H9 (cell line): Measurements from ENCODE around the gene PJA2. TPM values are rescaled to one million over a fixed set of nuclear protein-coding genes. Genes with fewer than 3 reads are reported as not detected.

ENCODE experiments used
- DNase-seq: peaks from one replicate; pipeline ENCODE4 v3.0.0-alpha.2; 2017
- H2AFZ ChIP-seq: one replicate; pipeline ENCODE4 v1.6.1; 2013; ENCODE audit warnings: mild to moderate bottlenecking, low read length, control low read depth, moderate library complexity
- H2AK5ac ChIP-seq: 2 replicates; pipeline ENCODE4 v1.6.1; 2013; ENCODE audit warnings: low read length, control low read depth, mixed read lengths; ENCODE audit not compliant: insufficient read length
- H2BK120ac ChIP-seq: one replicate; pipeline ENCODE4 v1.6.1; 2013; ENCODE audit warnings: low read depth, mild to moderate bottlenecking, low read length, control low read depth, inconsistent platforms; ENCODE audit not compliant: poor library complexity, severe bottlenecking
- H2BK12ac ChIP-seq: 2 replicates; pipeline ENCODE4 v1.6.1; 2013; ENCODE audit warnings: low read length, control low read depth, mixed read lengths, low read depth; ENCODE audit not compliant: insufficient read length
- H2BK15ac ChIP-seq: 2 replicates; pipeline ENCODE4 v1.6.1; 2013; ENCODE audit warnings: low read depth, low read length, control low read depth
- H2BK20ac ChIP-seq: one replicate; pipeline ENCODE4 v1.6.1; 2013; ENCODE audit warnings: low read depth, mild to moderate bottlenecking, low read length, control low read depth, inconsistent platforms; ENCODE audit not compliant: poor library complexity, severe bottlenecking
- H2BK5ac ChIP-seq: 2 replicates; pipeline ENCODE4 v1.6.1; 2013; ENCODE audit warnings: low read length, control low read depth, mixed read lengths; ENCODE audit not compliant: insufficient read length
- H3K14ac ChIP-seq: 2 replicates; pipeline ENCODE4 v1.6.1; 2013; ENCODE audit warnings: low read length, control low read depth; ENCODE audit not compliant: insufficient read depth
- H3K18ac ChIP-seq: 2 replicates; pipeline ENCODE4 v1.6.1; 2013; ENCODE audit warnings: low read depth, mild to moderate bottlenecking, mixed read lengths, low read length, control low read depth; ENCODE audit not compliant: insufficient read length
- H3K23ac ChIP-seq: 2 replicates; pipeline ENCODE4 v1.6.1; 2013; ENCODE audit warnings: low read length, control low read depth, mixed read lengths, low read depth; ENCODE audit not compliant: insufficient read length
- H3K23me2 ChIP-seq: 2 replicates; pipeline ENCODE4 v1.6.1; 2013; ENCODE audit warnings: low read depth, mild to moderate bottlenecking, mixed read lengths, low read length, control low read depth; ENCODE audit not compliant: insufficient read length, poor library complexity, severe bottlenecking
- H3K27ac ChIP-seq: 2 replicates; pipeline ENCODE4 v1.5.1; 2013; ENCODE audit warnings: low read length, control low read depth, mixed read lengths, low read depth; ENCODE audit not compliant: insufficient read length
- H3K27me3 ChIP-seq: 2 replicates; pipeline ENCODE4 v1.6.1; 2013; ENCODE audit warnings: low read length, control low read depth, inconsistent platforms; ENCODE audit not compliant: insufficient read depth
- H3K4ac ChIP-seq: 2 replicates; pipeline ENCODE4 v1.6.1; 2013; ENCODE audit warnings: low read depth, mild to moderate bottlenecking, control low read depth, inconsistent platforms, low read length, moderate library complexity
- H3K4me1 ChIP-seq: 2 replicates; pipeline ENCODE4 v1.6.1; 2013; ENCODE audit warnings: low read length, control low read depth, inconsistent platforms; ENCODE audit not compliant: insufficient read depth
- H3K4me2 ChIP-seq: 2 replicates; pipeline ENCODE4 v1.6.1; 2013; ENCODE audit warnings: low read length, control low read depth, mixed read lengths; ENCODE audit not compliant: insufficient read length, insufficient read depth
- H3K56ac ChIP-seq: 2 replicates; pipeline ENCODE4 v1.6.1; 2013; ENCODE audit warnings: low read depth, mild to moderate bottlenecking, mixed read lengths, low read length, control low read depth; ENCODE audit not compliant: insufficient read length
- H3K79me1 ChIP-seq: 2 replicates; pipeline ENCODE4 v1.6.1; 2013; ENCODE audit warnings: low read depth, mild to moderate bottlenecking, moderate library complexity, low read length, control low read depth, inconsistent platforms; ENCODE audit not compliant: insufficient read depth, poor library complexity, severe bottlenecking
- H3K79me2 ChIP-seq: 2 replicates; pipeline ENCODE4 v1.6.1; 2013; ENCODE audit warnings: low read length, control low read depth, inconsistent platforms; ENCODE audit not compliant: insufficient read depth
- H3K9ac ChIP-seq: 2 replicates; pipeline ENCODE4 v1.6.1; 2013; ENCODE audit warnings: low read length, control low read depth, mixed read lengths; ENCODE audit not compliant: insufficient read length; ENCODE audit errors: extremely low read depth
- H3K9me3 ChIP-seq: one replicate; pipeline ENCODE4 v1.6.1; 2013; ENCODE audit warnings: low read depth, low read length, inconsistent platforms; ENCODE audit not compliant: control insufficient read depth
- H3T11ph ChIP-seq: one replicate; pipeline ENCODE4 v1.6.1; 2013; ENCODE audit warnings: mild to moderate bottlenecking, low read length, control low read depth, inconsistent platforms
- H4K20me1 ChIP-seq: one replicate; pipeline ENCODE4 v1.6.1; 2013; ENCODE audit not compliant: control insufficient read depth, insufficient read length, insufficient read depth
- H4K5ac ChIP-seq: 2 replicates; pipeline ENCODE4 v1.6.1; 2013; ENCODE audit warnings: low read depth, mild to moderate bottlenecking, mixed read lengths, low read length, control low read depth; ENCODE audit not compliant: insufficient read length
- H4K8ac ChIP-seq: replicated peaks from 2 replicates; pipeline ENCODE4 v1.6.1; 2013; ENCODE audit warnings: low read length, control low read depth, mixed read lengths, low read depth; ENCODE audit not compliant: insufficient read length
- H4K91ac ChIP-seq: 2 replicates; pipeline ENCODE4 v1.6.1; 2013; ENCODE audit warnings: low read depth, mild to moderate bottlenecking, moderate library complexity, mixed read lengths, low read length, control low read depth; ENCODE audit not compliant: insufficient read length
- H3K27ac Mint-ChIP-seq, 3 experiments: 2 replicates in 2 of 3; 3 replicates in 1 of 3; pipeline ENCODE4 v1.8.0; 2020 to 2021; ENCODE audit warnings: mixed read lengths in 3 of 3, mild to moderate bottlenecking in 1 of 3, moderate library complexity in 1 of 3
- H3K27me3 Mint-ChIP-seq: 2 replicates; pipeline ENCODE4 v1.8.0; 2021; ENCODE audit warnings: low read depth, mild to moderate bottlenecking, moderate library complexity, mixed read lengths
- H3K36me3 Mint-ChIP-seq, 3 experiments: 2 replicates in 2 of 3; 3 replicates in 1 of 3; pipeline ENCODE4 v1.8.0; 2020 to 2021; ENCODE audit warnings: low read depth in 3 of 3, mixed read lengths in 3 of 3; ENCODE audit not compliant: insufficient read depth in 1 of 3
- H3K4me1 Mint-ChIP-seq, 2 experiments: 2 replicates each; pipeline ENCODE4 v1.8.0; 2020; ENCODE audit warnings: mixed read lengths in 2 of 2
- H3K4me3 Mint-ChIP-seq, 2 experiments: 2 replicates in 1 of 2; 3 replicates in 1 of 2; pipeline ENCODE4 v1.8.0; 2020 to 2021; ENCODE audit warnings: mild to moderate bottlenecking in 2 of 2, mixed read lengths in 2 of 2, moderate library complexity in 1 of 2
- H3K9me3 Mint-ChIP-seq, 2 experiments: 2 replicates in 1 of 2; 3 replicates in 1 of 2; pipeline ENCODE4 v1.8.0; 2020; ENCODE audit warnings: mild to moderate bottlenecking in 2 of 2, mixed read lengths in 2 of 2, moderate library complexity in 1 of 2
- WGBS: extraction: QIAGEN DNeasy Blood & Tissue Kit; methylation state at CpG from one replicate; pipeline ENCODE4 v1.1.7; 2013; ENCODE audit warnings: missing lambda C conversion rate, low lambda C conversion rate, mixed read lengths; ENCODE audit not compliant: insufficient read length; ENCODE audit errors: extremely low coverage; 5-methylcytosine and 5-hydroxymethylcytosine counted together
- total RNA-seq: library from RNA; stranded (reverse); gene quantifications from 2 replicates; pipeline ENCODE4 v1.2.1, GENCODE V29; 2021
- TF ChIP-seq, protein P1 (sequence below): fragments of 200-600 bp; sonication (generic); conservative IDR thresholded peaks from 3 replicates; pipeline ENCODE4 v1.8.0; 2021; ENCODE audit warnings: antibody characterized with exemption, mild to moderate bottlenecking

The PJA2 gene
- total RNA-seq, 1 experiment from 2014 or later, result 41.5 TPM

GRCh38 chr5:109307951-109308350 lies 101.8 kb downstream of the PJA2 start:
- no peak overlapping the region for H4K5ac ChIP-seq
- no peak overlapping the region for H2BK15ac ChIP-seq
- H3K14ac ChIP-seq, result no peak overlapping the region
- no peaks in the 10 kb centered on the region for H3K79me1 ChIP-seq
- Mint-ChIP-seq H3K27me3 (no peaks in the 10 kb centered on the region; the same call in 1 of the 2 replicates), H3K4me1 (peaks cover 7 to 13% of the 10 kb centered on the region in 2 experiments), H3K27ac (no peak overlapping the region), H3K9me3 (no peaks in the 10 kb centered on the region), H3K4me3 (no peak overlapping the region), H3K36me3 (no peaks in the 10 kb centered on the region)
- no peaks in the 10 kb centered on the region for H3K23me2 ChIP-seq
- no peak overlapping the region for H3K4me2 ChIP-seq
- H3K18ac ChIP-seq, result no peak overlapping the region
- H2BK120ac ChIP-seq, result no peak overlapping the region
- H2AFZ ChIP-seq, result no peak overlapping the region
- H4K8ac ChIP-seq, result no peak overlapping the region
- no peak overlapping the region for H3K9ac ChIP-seq
- H3T11ph ChIP-seq, result no peak overlapping the region
- TF ChIP-seq, protein P1, sequence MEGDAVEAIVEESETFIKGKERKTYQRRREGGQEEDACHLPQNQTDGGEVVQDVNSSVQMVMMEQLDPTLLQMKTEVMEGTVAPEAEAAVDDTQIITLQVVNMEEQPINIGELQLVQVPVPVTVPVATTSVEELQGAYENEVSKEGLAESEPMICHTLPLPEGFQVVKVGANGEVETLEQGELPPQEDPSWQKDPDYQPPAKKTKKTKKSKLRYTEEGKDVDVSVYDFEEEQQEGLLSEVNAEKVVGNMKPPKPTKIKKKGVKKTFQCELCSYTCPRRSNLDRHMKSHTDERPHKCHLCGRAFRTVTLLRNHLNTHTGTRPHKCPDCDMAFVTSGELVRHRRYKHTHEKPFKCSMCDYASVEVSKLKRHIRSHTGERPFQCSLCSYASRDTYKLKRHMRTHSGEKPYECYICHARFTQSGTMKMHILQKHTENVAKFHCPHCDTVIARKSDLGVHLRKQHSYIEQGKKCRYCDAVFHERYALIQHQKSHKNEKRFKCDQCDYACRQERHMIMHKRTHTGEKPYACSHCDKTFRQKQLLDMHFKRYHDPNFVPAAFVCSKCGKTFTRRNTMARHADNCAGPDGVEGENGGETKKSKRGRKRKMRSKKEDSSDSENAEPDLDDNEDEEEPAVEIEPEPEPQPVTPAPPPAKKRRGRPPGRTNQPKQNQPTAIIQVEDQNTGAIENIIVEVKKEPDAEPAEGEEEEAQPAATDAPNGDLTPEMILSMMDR, result no peak
- no peak overlapping the region for H2BK20ac ChIP-seq
- no CpG with 5 or more reads among the region's 3 CpGs for WGBS
- no peak overlapping the region for H3K56ac ChIP-seq
- H2AK5ac ChIP-seq, result no peak overlapping the region
- H4K91ac ChIP-seq, result no peak overlapping the region
- H3K27me3 ChIP-seq, result no peaks in the 10 kb centered on the region
- DNase-seq, result no peak
- no peak overlapping the region for H2BK12ac ChIP-seq
- H3K4ac ChIP-seq, result no peak overlapping the region
- H3K9me3 ChIP-seq, result no peaks in the 10 kb centered on the region
- H4K20me1 ChIP-seq, result no peaks in the 10 kb centered on the region
- H3K23ac ChIP-seq, result no peak overlapping the region
- H2BK5ac ChIP-seq, result no peak overlapping the region
- H3K79me2 ChIP-seq, result 0 out of 2 replicates have a peak, but pooled peaks cover 2% of the 10 kb centered on the region
- H3K4me1 ChIP-seq, result no peaks in the 10 kb centered on the region
- H3K27ac ChIP-seq, result no peak overlapping the region
